ENCODE results near the gene DLG2.

Gene DLG2

GRCh38 chr11:84909740-84910139 lies 717.4 kb downstream of the DLG2 start:
- Histone ChIP-seq H3K27me3 (ENCODE audit: insufficient read depth, poor library complexity, severe bottlenecking) (no peaks in the 10 kb centered on the region), H3K27ac (replicated peaks) (no peak overlapping the region), H3K4me3 (replicated peaks; ENCODE audit: insufficient read depth, low read length) (no peak overlapping the region)
- DNase-seq (ENCODE audit: low read depth in 1 of 2, low spot score in 1 of 2), result no peak
- no peak for TF ChIP-seq REST (IDR thresholded peaks at IDR 0.05; ENCODE audit: insufficient replicate concordance, low read depth)
- TF ChIP-seq POLR2AphosphoS5 (IDR thresholded peaks at IDR 0.05; ENCODE audit: low read depth), result no peak
- no peak for TF ChIP-seq SPI1 (IDR thresholded peaks at IDR 0.05; ENCODE audit: borderline replicate concordance, low read depth)
- TF ChIP-seq GABPA (IDR thresholded peaks at IDR 0.05; ENCODE audit: low read depth), result no peak
- TF ChIP-seq CTCF (IDR thresholded peaks at IDR 0.05; ENCODE audit: insufficient read depth, low read length), result no peak

GRCh38 chr11:84906995-84907394 lies 720.1 kb downstream of the DLG2 start:
- DNase-seq (ENCODE audit: low read depth in 1 of 2, low spot score in 1 of 2), result no peak
- H3K27ac ChIP-seq (replicated peaks), result no peak overlapping the region
- TF ChIP-seq CTCF (IDR thresholded peaks at IDR 0.05; ENCODE audit: insufficient read depth, low read length) (no peak), SPI1 (IDR thresholded peaks at IDR 0.05; ENCODE audit: borderline replicate concordance, low read depth) (no peak), REST (IDR thresholded peaks at IDR 0.05; ENCODE audit: insufficient replicate concordance, low read depth) (no peak), POLR2AphosphoS5 (IDR thresholded peaks at IDR 0.05; ENCODE audit: low read depth) (no peak)

GRCh38 chr11:84905411-84905810 lies 721.7 kb downstream of the DLG2 start:
- no peaks in the 10 kb centered on the region for H3K27me3 ChIP-seq (ENCODE audit: insufficient read depth, poor library complexity, severe bottlenecking)
- no peak overlapping the region for H3K27ac ChIP-seq (replicated peaks)
- no peak for DNase-seq (ENCODE audit: low read depth in 1 of 2, low spot score in 1 of 2)
- H3K4me3 ChIP-seq (replicated peaks; ENCODE audit: insufficient read depth, low read length), result no peak overlapping the region
- no peak for TF ChIP-seq CTCF (IDR thresholded peaks at IDR 0.05; ENCODE audit: insufficient read depth, low read length)
- no peak for TF ChIP-seq GABPA (IDR thresholded peaks at IDR 0.05; ENCODE audit: low read depth)

More at GRCh38 chr11:84906995-84907394, 720.1 kb downstream of the DLG2 start:
- Histone ChIP-seq H3K4me3 (replicated peaks; ENCODE audit: insufficient read depth, low read length) (no peak overlapping the region), H3K27me3 (ENCODE audit: insufficient read depth, poor library complexity, severe bottlenecking) (no peaks in the 10 kb centered on the region)

- Histone ChIP-seq H3K27ac (replicated peaks) (no peak overlapping the region), H3K4me3 (replicated peaks; ENCODE audit: insufficient read depth, low read length) (no peak overlapping the region), H3K27me3 (ENCODE audit: insufficient read depth, poor library complexity, severe bottlenecking) (no peaks in the 10 kb centered on the region)
- TF ChIP-seq CTCF (IDR thresholded peaks at IDR 0.05; ENCODE audit: insufficient read depth, low read length), result no peak
- no peak for TF ChIP-seq GABPA (IDR thresholded peaks at IDR 0.05; ENCODE audit: low read depth)
- no peak for TF ChIP-seq REST (IDR thresholded peaks at IDR 0.05; ENCODE audit: insufficient replicate concordance, low read depth)
- no peak for DNase-seq (ENCODE audit: low read depth in 1 of 2, low spot score in 1 of 2)
These were observed 724.7 kb downstream of the DLG2 start for GRCh38 chr11:84902445-84902844.
